ENCODE data around the gene IBTK.
"Not testable (repeated sequence)": the region's sequence is repeated elsewhere in the genome, so short reads cannot be mapped to it uniquely, and the experiment has no call there.

The IBTK gene

GRCh38 chr6:82246802-82247504, 591 bp downstream of the IBTK start:
- no peak for DNase-seq

GRCh38 chr6:82246370-82246769, 1.2 kb downstream of the IBTK start:
- DNase-seq = no peak

GRCh38 chr6:82245376-82245775, 2.2 kb downstream of the IBTK start:
- no peak for DNase-seq

GRCh38 chr6:82243884-82244283, 3.7 kb downstream of the IBTK start:
- DNase-seq = no peak

- no peak for DNase-seq
Measured at GRCh38 chr6:82240186-82240585, 7.4 kb downstream of the IBTK start.

GRCh38 chr6:82239597-82239996, 7.9 kb downstream of the IBTK start:
- DNase-seq = no peak

GRCh38 chr6:82237013-82237412, 10.5 kb downstream of the IBTK start:
- DNase-seq = no peak

- no peak for DNase-seq
Measured at GRCh38 chr6:82227770-82228169, 19.8 kb downstream of the IBTK start.

GRCh38 chr6:82220167-82220566, 27.4 kb downstream of the IBTK start:
- no peak for DNase-seq

- no peak for DNase-seq
Measured at GRCh38 chr6:82217018-82217586, 30.4 kb downstream of the IBTK start.

- DNase-seq = no peak
Measured at GRCh38 chr6:82216549-82216948, 31.0 kb downstream of the IBTK start.

- no peak for DNase-seq
Measured at GRCh38 chr6:82211326-82211725, 36.2 kb downstream of the IBTK start.

GRCh38 chr6:82208913-82209312, 38.6 kb downstream of the IBTK start:
- DNase-seq = no peak

GRCh38 chr6:82205930-82206392, 41.6 kb downstream of the IBTK start:
- no peak for DNase-seq

GRCh38 chr6:82204020-82204419, 43.5 kb downstream of the IBTK start:
- no peak for DNase-seq

- DNase-seq = no peak
Measured at GRCh38 chr6:82197784-82198183, 49.8 kb downstream of the IBTK start.

GRCh38 chr6:82197245-82197644, 50.3 kb downstream of the IBTK start:
- not testable (repeated sequence) for DNase-seq

GRCh38 chr6:82196161-82196560, 51.4 kb downstream of the IBTK start:
- no peak for DNase-seq

- DNase-seq = no peak
Measured at GRCh38 chr6:82195619-82196018, 51.9 kb downstream of the IBTK start.

GRCh38 chr6:82185948-82186535, 61.5 kb downstream of the IBTK start:
- no peak for DNase-seq

- no peak for DNase-seq
Measured at GRCh38 chr6:82183642-82184282, 63.8 kb downstream of the IBTK start.

GRCh38 chr6:82182756-82183155, 64.8 kb downstream of the IBTK start:
- DNase-seq = no peak

- no peak for DNase-seq
Measured at GRCh38 chr6:82179415-82179814, 68.1 kb downstream of the IBTK start.

GRCh38 chr6:82178759-82179112, 68.8 kb downstream of the IBTK start:
- no peak for DNase-seq

Measured in NCI-H1436 (cell line).